DOHH2 (cell line): ENCODE measurements around the gene PLLP.

Experiments used
- H3F3A ChIP-seq: fragments of 200-600 bp; sonication (generic), shearing (Covaris generic); 2 replicates; pipeline ENCODE4 v1.6.0; 2016; ENCODE audit warnings: antibody characterized with exemption, mild to moderate bottlenecking; ENCODE audit not compliant: control insufficient read depth, insufficient read depth
- H3K27ac ChIP-seq: fragments of 200-600 bp; sonication (generic); 2 replicates; pipeline ENCODE4 v1.5.1; 2014; ENCODE audit warnings: low read depth, mild to moderate bottlenecking, low read length, moderate library complexity
- H3K27me3 ChIP-seq: fragments of 200-600 bp; sonication (generic); 2 replicates; pipeline ENCODE4 v1.6.1; 2014; ENCODE audit warnings: mild to moderate bottlenecking, low read length, mixed read lengths; ENCODE audit not compliant: control insufficient read depth
- H3K36me3 ChIP-seq: fragments of 200-600 bp; sonication (generic); 2 replicates; pipeline ENCODE4 v1.6.1; 2014; ENCODE audit warnings: mild to moderate bottlenecking, low read length, moderate library complexity, mixed read lengths; ENCODE audit not compliant: control insufficient read depth
- H3K4me1 ChIP-seq: fragments of 200-600 bp; sonication (generic); 2 replicates; pipeline ENCODE4 v1.6.1; 2014; ENCODE audit warnings: mild to moderate bottlenecking, low read length, mixed read lengths; ENCODE audit not compliant: control insufficient read depth
- H3K4me2 ChIP-seq: fragments of 200-600 bp; sonication (generic); 2 replicates; pipeline ENCODE4 v1.6.0; 2014; ENCODE audit warnings: mild to moderate bottlenecking, low read length, moderate library complexity
- H3K4me3 ChIP-seq: fragments of 200-600 bp; sonication (generic); 2 replicates; pipeline ENCODE4 v1.5.1; 2014; ENCODE audit warnings: mild to moderate bottlenecking, low read length, mixed read lengths
- H3K79me2 ChIP-seq: fragments of 200-600 bp; sonication (generic); 2 replicates; pipeline ENCODE4 v1.6.1; 2014; ENCODE audit warnings: mild to moderate bottlenecking, low read length, mixed read lengths; ENCODE audit not compliant: control insufficient read depth
- H3K9me2 ChIP-seq: fragments of 200-600 bp; sonication (generic); replicated peaks from 2 replicates; pipeline ENCODE4 v1.6.1; 2014; ENCODE audit warnings: mild to moderate bottlenecking, low read length, mixed read lengths; ENCODE audit not compliant: control insufficient read depth
- H3K9me3 ChIP-seq: fragments of 200-600 bp; sonication (generic); 2 replicates; pipeline ENCODE4 v1.6.1; 2014; ENCODE audit warnings: antibody characterized with exemption, low read length, mixed read lengths; ENCODE audit not compliant: control insufficient read depth, insufficient read depth
- H4K20me1 ChIP-seq: fragments of 200-600 bp; sonication (generic); 2 replicates; pipeline ENCODE4 v1.6.0; 2014; ENCODE audit warnings: low read depth, mild to moderate bottlenecking, antibody characterized with exemption, low read length, moderate library complexity; ENCODE audit not compliant: control insufficient read depth, insufficient read depth
- CTCF ChIP-seq: fragments of 200-600 bp; sonication (generic); IDR thresholded peaks from one replicate; pipeline ENCODE4 v1.5.1; 2014; ENCODE audit warnings: antibody characterized with exemption, mild to moderate bottlenecking, low read depth, low read length; ENCODE audit not compliant: poor library complexity, severe bottlenecking
- EZH2phosphoT487 ChIP-seq: fragments of 200-600 bp; sonication (generic); IDR thresholded peaks from 2 replicates; pipeline ENCODE4 v1.6.1; 2017; ENCODE audit warnings: borderline replicate concordance, mild to moderate bottlenecking, antibody characterized with exemption, low read length, moderate library complexity, mixed read lengths

The PLLP gene

GRCh38 chr16:57266531-57267260 lies 17.8 kb downstream of the PLLP start:
- Histone ChIP-seq H3K9me3 (no peaks in the 10 kb centered on the region), H3F3A (no peaks in the 10 kb centered on the region), H3K27me3 (no peaks in the 10 kb centered on the region), H3K27ac (no peak overlapping the region), H3K4me1 (peaks cover 3% of the 10 kb centered on the region; the same call in 1 of the 2 replicates), H3K9me2 (no peaks in the 10 kb centered on the region), H3K4me3 (no peak overlapping the region), H4K20me1 (no peaks in the 10 kb centered on the region), H3K79me2 (no peaks in the 10 kb centered on the region), H3K36me3 (no peaks in the 10 kb centered on the region), H3K4me2 (no peak overlapping the region)
- no peak for TF ChIP-seq EZH2phosphoT487
- TF ChIP-seq CTCF: no peak

GRCh38 chr16:57265850-57266530 lies 18.5 kb downstream of the PLLP start:
- H3K9me3 ChIP-seq: no peaks in the 10 kb centered on the region
- H3F3A ChIP-seq: no peaks in the 10 kb centered on the region
- peaks cover 3% of the 10 kb centered on the region; the same call in 1 of the 2 replicates for H3K4me1 ChIP-seq
- H4K20me1 ChIP-seq: no peaks in the 10 kb centered on the region
- no peaks in the 10 kb centered on the region for H3K27me3 ChIP-seq
- no peaks in the 10 kb centered on the region for H3K79me2 ChIP-seq
- H3K27ac ChIP-seq: no peak overlapping the region
- no peak overlapping the region for H3K4me2 ChIP-seq
- no peaks in the 10 kb centered on the region for H3K9me2 ChIP-seq
- no peak for TF ChIP-seq EZH2phosphoT487
- TF ChIP-seq CTCF: no peak
- no peaks in the 10 kb centered on the region for H3K36me3 ChIP-seq
- H3K4me3 ChIP-seq: no peak overlapping the region

GRCh38 chr16:57264950-57265371 lies 19.5 kb downstream of the PLLP start:
- Histone ChIP-seq H3K27me3 (no peaks in the 10 kb centered on the region), H3F3A (no peaks in the 10 kb centered on the region), H3K9me3 (no peaks in the 10 kb centered on the region), H4K20me1 (no peaks in the 10 kb centered on the region), H3K36me3 (no peaks in the 10 kb centered on the region), H3K4me3 (no peak overlapping the region), H3K4me1 (peaks cover 11% of the 10 kb centered on the region), H3K4me2 (no peak overlapping the region), H3K79me2 (no peaks in the 10 kb centered on the region), H3K9me2 (no peaks in the 10 kb centered on the region), H3K27ac (no peak overlapping the region)
- TF ChIP-seq EZH2phosphoT487 (no peak), CTCF (no peak)
